Heart right ventricle (tissue), 16 donors: Measurements from ENCODE around the gene SUMO2. TPM values are rescaled to one million over a fixed set of nuclear protein-coding genes. Genes with fewer than 3 reads are reported as not detected.
"Not testable (repeated sequence)": the region's sequence is repeated elsewhere in the genome, so short reads cannot be mapped to it uniquely, and the experiment has no call there.

Source experiments
- ATAC-seq, 8 donors: fragments of 200-7000 bp; cut with Tn5 transposase; one replicate each; pipeline ENCODE4 v1.9.1; 2020; ENCODE audit warnings: mild to moderate bottlenecking in 8 of 8, moderate library complexity in 8 of 8, moderate number of reproducible peaks in 1 of 8
- DNase-seq, 2 donors: peaks; one replicate each; pipeline ENCODE4 v3.0.0-alpha.2; 2020
- H3K27ac ChIP-seq, 10 donors: fragments of 200-600 bp; sonication (generic) in 2 of 10; one replicate each; pipeline versions ENCODE4 v1.5.0 to v1.8.0; 2020 to 2022; ENCODE audit warnings: mild to moderate bottlenecking in 3 of 10
- H3K27me3 ChIP-seq, 7 donors: fragments of 200-600 bp; one replicate each; pipeline ENCODE4 v1.8.0; 2021 to 2022; ENCODE audit warnings: mild to moderate bottlenecking in 2 of 7
- H3K36me3 ChIP-seq, 9 donors: fragments of 200-600 bp; sonication (generic) in 1 of 9; one replicate each; pipeline versions ENCODE4 v1.5.0 to v1.8.0; 2020 to 2022; ENCODE audit warnings: mild to moderate bottlenecking in 2 of 9
- H3K4me1 ChIP-seq, 9 donors: fragments of 200-600 bp; sonication (generic) in 1 of 9; one replicate each; pipeline versions ENCODE4 v1.5.0 to v1.8.0; 2020 to 2022; ENCODE audit warnings: mild to moderate bottlenecking in 4 of 9
- H3K4me3 ChIP-seq, 10 donors: fragments of 200-600 bp; sonication (generic) in 2 of 10; one replicate each; pipeline versions ENCODE4 v1.5.0 to v1.8.0; 2020 to 2022; ENCODE audit warnings: mild to moderate bottlenecking in 7 of 10, moderate library complexity in 2 of 10
- H3K9me3 ChIP-seq, 11 donors: fragments of 200-600 bp in 10 of 11; sonication (generic) in 2 of 11; one replicate each; pipeline versions ENCODE4 v1.5.0 to v1.8.0; 2013 to 2022; ENCODE audit warnings: mild to moderate bottlenecking in 2 of 11, control low read depth in 1 of 11, moderate library complexity in 1 of 11
- CTCF ChIP-seq, 9 donors: fragments of 200-600 bp; sonication (generic) in 2 of 9; IDR thresholded peaks; one replicate each; pipeline versions ENCODE4 v1.5.0 to v1.8.0; 2021 to 2022; ENCODE audit warnings: antibody characterized with exemption in 9 of 9, mild to moderate bottlenecking in 5 of 9, moderate library complexity in 1 of 9
- WGBS, 2 donors: extraction: QIAGEN DNeasy Blood & Tissue Kit; methylation state at CpG; one replicate each; pipeline ENCODE4 v1.1.7; 2013; ENCODE audit warnings: inconsistent platforms in 1 of 2; 5-methylcytosine and 5-hydroxymethylcytosine counted together
- intact Hi-C, 10 donors: fragments of 100-400 bp; cut with DNase I; formaldehyde crosslinking; loops; one replicate each; pipeline versions ENCODE4 v1.11.1 to v1.14.2; 2022
- polyA plus RNA-seq, 2 donors: library from polyadenylated mRNA; stranded (reverse); fragments of 200-250 nt; gene quantifications; one replicate each; pipeline ENCODE4 v1.2.3, GENCODE V29; 2013
- total RNA-seq, 10 donors: library from RNA; stranded (reverse); fragmentation: NEBNext Ultra II Directional in 3 of 10; extraction: Animal tissue kit (Norgen Biotek cat#: 25700) in 3 of 10; gene quantifications; one replicate each; pipeline versions ENCODE4 v1.2.1 to v1.2.4, GENCODE V29; 2021 to 2023
- donor health status: Arrhythmogenic right ventricular cardiomyopathy.
- donor health status: ischemic (EF 13 %, LVEDD 7.1; RV severe dilation, severe dysfunction).
- donor health status: healthy with polysubstance abuse.
- donor health status: DM: no; HTN: yes; CAD: no.
- donor health status: DM: no; HTN: no; CAD: no.
- donor health status: ischemic (EF 25% LVEDD 6.9; RV normal size, moderate dysfunction).
- donor health status: ischemic (EF 25% LVEDD 5.7; RV mildly dilated, moderate dysfunction).
- donor health status: healthy.
- donor health status: DM: yes; HTN: yes; CAD: no.
- donor health status: Ischemic cardiomyopathy.
- donor health status: ischemic (EF 35%, LVEDD 5.7; RV mildly dilated, moderate dysfunction).
- donor health status: nonischemic (EF 11% LVEDD 7.7; RV severe dilation, severe dysfunction).
- donor health status: DM: yes; HTN: yes; CAD: no.
- donor health status: PGD.
- donor health status: ischemic (EF 29% LVEDD 5.4; RV normal size, mild dysfunction).
- donor health status: nonischemic (EF 23%, LVEDD 6.1; RV moderate dilation, normal function).

The SUMO2 gene
- total and polyA plus RNA-seq, 12 donors, result 47.9 to 258 (median 212) TPM

GRCh38 chr17:75138519-75138918 lies 44.2 kb downstream of the SUMO2 start:
- ATAC-seq (no peak), DNase-seq (no peak)
- intact Hi-C loops, result no loop called here
- TF ChIP-seq CTCF (IDR thresholded peaks at IDR 0.05), result no peak
- H3K4me1 ChIP-seq, result peaks cover 0 to 7% (median 0%) of the 10 kb centered on the region in 9 donors
- peaks cover 0 to 71% (median 0%) of the 10 kb centered on the region in 9 donors for H3K36me3 ChIP-seq
- WGBS, 2 donors, result 93 to 97% methylated on average over 5 of the region's 5 CpGs
- no peak overlapping the region for H3K4me3 ChIP-seq
- no peak overlapping the region for H3K27ac ChIP-seq
- no peaks in the 10 kb centered on the region for H3K27me3 ChIP-seq
- no peaks in the 10 kb centered on the region for H3K9me3 ChIP-seq

DNA sequence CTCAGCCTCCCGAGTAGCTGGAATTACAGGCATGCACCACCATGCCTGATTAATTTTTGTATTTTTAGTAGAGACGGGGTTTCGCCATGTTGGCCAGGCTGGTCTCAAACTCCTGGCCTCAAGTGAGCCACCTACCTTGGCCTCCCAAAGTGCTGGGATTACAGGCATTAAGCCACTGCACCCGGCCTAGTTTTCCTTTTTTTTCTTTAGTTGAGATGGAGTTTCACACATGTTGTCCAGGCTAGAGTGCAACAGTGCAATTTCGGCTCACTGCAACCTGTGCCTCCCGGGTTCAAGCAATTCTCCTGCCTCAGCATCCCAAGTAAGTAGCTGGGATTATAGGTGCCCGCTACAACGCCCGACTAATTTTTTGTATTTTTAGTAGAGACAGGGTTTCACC lies 45.0 kb downstream of the SUMO2 start:
- intact Hi-C loops, ATAC-seq: not testable (repeated sequence)
- WGBS, 2 donors, result 95 to 97% methylated on average over 9 of the region's 9 CpGs

DNA sequence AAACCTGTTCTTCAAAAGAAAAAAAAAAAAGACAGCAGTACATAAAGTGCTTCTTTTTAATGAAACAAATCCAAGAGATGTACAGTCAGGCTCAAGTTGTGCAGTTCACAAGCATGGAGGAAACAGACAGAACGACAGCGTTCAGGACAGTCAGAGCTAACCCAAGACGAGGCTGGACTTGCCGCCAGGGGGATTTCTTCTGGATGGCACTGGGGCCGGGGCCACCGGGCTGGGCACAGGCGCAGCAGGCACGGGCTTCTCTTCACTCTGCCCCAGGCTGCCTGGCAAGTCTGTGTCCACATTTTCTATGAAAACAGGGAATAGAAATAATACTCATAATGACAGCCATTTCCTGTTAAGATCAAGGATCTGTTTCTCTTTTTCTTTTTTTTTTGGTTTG lies 46.8 kb downstream of the SUMO2 start:
- 93 to 95% methylated on average over 8 of the region's 8 CpGs for WGBS, 2 donors
- Histone ChIP-seq H3K4me1 (peaks cover 0 to 14% (median 11%) of the 10 kb centered on the region in 9 donors), H3K9me3 (no peaks in the 10 kb centered on the region), H3K27me3 (no peaks in the 10 kb centered on the region), H3K4me3 (no peak overlapping the region), H3K27ac (no peak overlapping the region), H3K36me3 (peaks cover 0 to 49% (median 0%) of the 10 kb centered on the region in 9 donors)
- no peak for TF ChIP-seq CTCF (IDR thresholded peaks at IDR 0.05)
- DNase-seq (no peak), ATAC-seq (no peak)
- intact Hi-C loops, result no loop called here

More for the DNA sequence above, 45.0 kb downstream of the SUMO2 start:
- not testable (repeated sequence) for H3K27ac ChIP-seq, H3K27me3 ChIP-seq, H3K4me3 ChIP-seq, H3K4me1 ChIP-seq, DNase-seq, H3K9me3 ChIP-seq
- H3K36me3 ChIP-seq, result peaks cover 0 to 64% (median 0%) of the 10 kb centered on the region in 9 donors

DNA sequence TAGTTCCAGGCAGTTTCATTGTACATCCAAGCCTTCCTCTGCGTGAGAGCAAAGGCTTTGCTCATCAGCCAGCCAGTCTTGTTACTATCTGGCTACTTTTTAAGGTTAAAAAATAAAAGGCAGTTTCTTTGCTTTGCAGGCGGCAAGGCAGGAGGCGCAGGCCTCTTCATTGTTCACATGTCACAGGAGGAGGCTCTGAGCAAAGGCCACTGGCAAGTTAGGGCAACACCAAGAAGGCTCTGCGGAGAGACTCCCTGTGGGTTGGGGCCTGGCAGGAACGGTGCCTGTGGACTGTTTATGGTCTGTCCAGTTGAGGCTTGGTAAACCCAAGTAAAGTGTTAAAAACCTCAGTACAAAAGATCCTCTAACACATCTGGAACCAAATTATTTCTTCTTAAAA lies 47.3 kb downstream of the SUMO2 start:
- Histone ChIP-seq H3K27me3 (no peaks in the 10 kb centered on the region), H3K27ac (no peak overlapping the region), H3K4me1 (peaks cover 0 to 18% (median 12%) of the 10 kb centered on the region in 9 donors), H3K36me3 (peaks cover 0 to 46% (median 0%) of the 10 kb centered on the region in 9 donors), H3K9me3 (no peaks in the 10 kb centered on the region), H3K4me3 (no peak overlapping the region)
- DNase-seq, result no peak
- TF ChIP-seq CTCF (IDR thresholded peaks at IDR 0.05), result no peak
- WGBS, 2 donors, result 90 to 93% methylated on average over 5 of the region's 5 CpGs
- intact Hi-C loops, result no loop called here
- no peak for ATAC-seq

DNA sequence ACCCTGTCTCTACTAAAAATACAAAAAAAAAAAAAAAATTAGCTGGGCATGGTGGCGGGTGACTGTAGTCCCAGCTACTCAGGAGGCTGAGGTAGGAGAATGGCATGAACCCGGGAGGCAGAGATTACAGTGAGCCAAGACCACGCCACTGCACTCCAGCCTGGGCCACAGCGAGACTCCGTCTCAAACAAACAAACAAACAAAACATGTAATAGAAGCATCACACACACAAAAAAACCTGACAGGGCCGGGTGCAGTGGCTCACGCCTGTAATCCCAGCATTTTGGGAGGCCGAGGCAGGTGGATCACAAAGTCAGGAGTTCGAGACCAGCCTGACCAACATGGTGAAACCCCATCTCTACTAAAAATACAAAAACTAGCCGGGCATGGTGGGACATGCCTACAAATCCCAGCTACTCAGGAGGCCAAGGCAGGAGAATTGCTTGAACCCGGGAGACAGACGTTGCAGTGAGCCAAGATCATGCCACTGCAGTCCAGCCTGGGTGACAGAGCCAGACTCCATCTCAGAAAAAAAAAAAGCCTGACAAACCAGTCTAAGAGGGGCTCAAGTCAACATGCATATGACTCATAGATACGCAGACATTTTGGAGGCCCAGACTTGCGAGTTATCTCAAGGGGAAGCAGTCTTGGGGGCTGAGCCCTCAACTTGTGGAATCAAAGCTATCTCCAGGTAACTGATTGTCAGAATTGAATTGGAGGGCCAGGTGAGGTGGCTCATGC lies 49.0 kb downstream of the SUMO2 start:
- ATAC-seq, H3K27ac ChIP-seq, DNase-seq, H3K9me3 ChIP-seq, H3K27me3 ChIP-seq, H3K4me3 ChIP-seq, intact Hi-C loops: not testable (repeated sequence)
- H3K4me1 ChIP-seq, result peaks cover 0 to 21% (median 15%) of the 10 kb centered on the region in 9 donors
- H3K36me3 ChIP-seq, result peaks cover 0 to 48% (median 0%) of the 10 kb centered on the region in 9 donors
- WGBS, 2 donors, result 91 to 92% methylated on average over 14 of the region's 14 CpGs
